ENCODE measurements around the gene SULT2B1. TPM values are rescaled to one million over a fixed set of nuclear protein-coding genes. Genes with fewer than 3 reads are reported as not detected.

The SULT2B1 gene
- total RNA-seq, 4 donors from 2014 or later, result 0.93 to 3.9 (median 1.0) TPM; not detected in 1

DNA sequence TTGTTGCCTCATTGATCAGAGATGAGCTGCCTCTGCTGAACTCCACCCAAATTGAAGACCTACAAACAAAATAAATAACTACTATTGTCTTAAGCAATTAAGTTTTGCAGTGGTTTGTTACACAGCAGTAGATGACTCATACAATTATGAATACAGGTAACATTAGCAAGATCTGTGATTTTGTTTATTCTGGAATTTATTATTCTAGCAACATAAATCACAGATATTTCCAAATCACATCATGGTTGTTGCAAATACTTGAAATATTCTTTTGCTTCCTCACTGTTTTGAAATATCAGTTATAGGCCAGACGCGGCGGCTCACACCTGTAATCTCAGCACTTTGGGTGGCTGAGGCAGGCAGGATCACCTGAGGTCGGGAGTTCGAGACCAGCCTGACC lies 27.2 kb upstream of the SULT2B1 start:
- ATAC-seq, result no peak
- Histone ChIP-seq H3K27me3 (peaks cover 6% of the 10 kb centered on the region), H3K36me3 (no peaks in the 10 kb centered on the region), H3K9me3 (peaks cover 0 to 54% (median 0%) of the 10 kb centered on the region in 3 donors), H3K4me1 (no peaks in the 10 kb centered on the region), H3K4me3 (no peak overlapping the region), H3K27ac (no peak overlapping the region)
- TF ChIP-seq POLR2AphosphoS5 (IDR thresholded peaks at IDR 0.05), result no peak
- TF ChIP-seq CTCF (IDR thresholded peaks at IDR 0.05), result no peak
- no peak for TF ChIP-seq POLR2A (IDR thresholded peaks at IDR 0.05)
- TF ChIP-seq EP300 (IDR thresholded peaks at IDR 0.05), result no peak
- WGBS, 2 donors (ENCODE audit: low coverage in 1 of 2), result 82% methylated on average over 5 of the region's 5 CpGs; no CpG with 5 or more reads in 1 of the 2 donors

DNA sequence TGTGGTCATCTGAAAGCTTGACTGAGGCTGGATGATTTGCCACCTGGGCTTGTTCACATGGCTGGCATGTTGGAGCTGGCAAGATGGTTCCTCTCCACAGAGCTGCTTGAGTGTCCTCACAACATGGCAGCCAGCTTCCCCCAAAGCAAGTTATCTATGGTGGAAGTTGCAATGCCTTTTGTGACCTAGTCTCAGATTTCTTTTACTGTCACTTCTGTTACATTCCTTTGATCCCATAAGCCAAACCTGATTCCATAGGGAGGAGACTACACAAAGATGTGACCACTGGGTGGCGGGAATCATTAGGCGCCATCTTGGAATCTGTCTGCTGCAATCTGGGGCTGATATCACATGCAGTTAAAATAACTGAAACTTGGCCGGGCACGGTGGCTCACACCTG lies 22.8 kb upstream of the SULT2B1 start:
- WGBS, 2 donors (ENCODE audit: low coverage in 1 of 2), result 100% methylated on average over 1 of the region's 4 CpGs; no CpG with 5 or more reads in 1 of the 2 donors
- Histone ChIP-seq H3K9me3 (peaks cover 0 to 53% (median 0%) of the 10 kb centered on the region in 3 donors), H3K36me3 (no peaks in the 10 kb centered on the region), H3K4me3 (no peak overlapping the region), H3K4me1 (no peaks in the 10 kb centered on the region), H3K27me3 (peaks cover 31% of the 10 kb centered on the region), H3K27ac (no peak overlapping the region)
- TF ChIP-seq CTCF (IDR thresholded peaks at IDR 0.05) (no peak), POLR2A (IDR thresholded peaks at IDR 0.05) (no peak), EP300 (IDR thresholded peaks at IDR 0.05) (no peak), POLR2AphosphoS5 (IDR thresholded peaks at IDR 0.05) (no peak)
- ATAC-seq, result no peak

DNA sequence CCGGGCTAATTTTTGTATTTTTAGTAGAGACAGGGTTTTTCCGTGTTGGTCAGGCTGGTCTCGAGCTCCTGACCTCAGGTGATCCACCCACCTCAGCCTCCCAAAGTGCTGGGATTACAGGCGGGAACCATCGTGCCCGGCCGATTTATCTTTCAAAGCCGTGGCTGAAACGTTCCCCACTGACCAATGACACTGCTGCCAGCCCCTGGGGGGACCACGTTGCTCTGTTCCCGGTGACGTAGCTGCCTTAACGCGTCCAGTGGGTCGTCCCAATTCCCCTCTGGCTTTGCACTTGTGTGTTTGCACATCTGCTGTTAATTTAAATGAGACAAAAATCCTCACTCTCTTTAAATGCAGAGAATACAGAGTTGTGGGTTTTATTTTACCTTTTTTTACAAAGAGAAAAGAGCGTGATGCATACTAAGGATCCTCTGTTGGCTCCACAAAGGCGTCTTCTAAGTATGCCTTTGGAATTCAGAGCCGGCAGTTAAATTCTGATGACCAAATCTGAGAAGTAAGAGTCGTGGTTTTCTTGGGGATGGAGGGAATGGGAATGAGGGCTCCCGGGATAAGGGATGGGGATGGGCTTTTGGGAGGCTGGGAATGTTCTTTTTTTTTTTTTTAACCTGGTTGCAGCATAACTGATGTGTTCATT lies 21.8 kb upstream of the SULT2B1 start:
- WGBS, 2 donors (ENCODE audit: low coverage in 1 of 2), result 56 to 60% methylated on average over 11 to 14 of the region's 20 CpGs
- Histone ChIP-seq H3K27ac (no peak overlapping the region), H3K27me3 (peaks cover 34% of the 10 kb centered on the region), H3K36me3 (no peaks in the 10 kb centered on the region), H3K9me3 (peaks cover 0 to 43% (median 0%) of the 10 kb centered on the region in 3 donors), H3K4me1 (no peaks in the 10 kb centered on the region), H3K4me3 (no peak overlapping the region)
- TF ChIP-seq CTCF (IDR thresholded peaks at IDR 0.05) (no peak), POLR2AphosphoS5 (IDR thresholded peaks at IDR 0.05) (no peak), POLR2A (IDR thresholded peaks at IDR 0.05) (no peak), EP300 (IDR thresholded peaks at IDR 0.05) (no peak)
- no peak for ATAC-seq

GRCh38 chr19:48530770-48531169 lies 21.2 kb upstream of the SULT2B1 start:
- ATAC-seq, result no peak
- H3K36me3 ChIP-seq, result no peaks in the 10 kb centered on the region
- H3K4me1 ChIP-seq, result no peaks in the 10 kb centered on the region
- H3K9me3 ChIP-seq, result peaks cover 0 to 43% (median 0%) of the 10 kb centered on the region in 3 donors
- H3K27ac ChIP-seq, result no peak overlapping the region
- H3K4me3 ChIP-seq, result no peak overlapping the region
- no peak for TF ChIP-seq EP300 (IDR thresholded peaks at IDR 0.05)
- no peak for TF ChIP-seq CTCF (IDR thresholded peaks at IDR 0.05)
- TF ChIP-seq POLR2AphosphoS5 (IDR thresholded peaks at IDR 0.05), result no peak
- no peak for TF ChIP-seq POLR2A (IDR thresholded peaks at IDR 0.05)
- WGBS, 2 donors (ENCODE audit: low coverage in 1 of 2), result 77 to 79% methylated on average over 2 to 6 of the region's 6 CpGs
- peaks cover 34% of the 10 kb centered on the region for H3K27me3 ChIP-seq

GRCh38 chr19:48533770-48534169 lies 18.2 kb upstream of the SULT2B1 start:
- Histone ChIP-seq H3K27ac (no peak overlapping the region), H3K36me3 (no peaks in the 10 kb centered on the region), H3K9me3 (peaks cover 0 to 13% (median 0%) of the 10 kb centered on the region in 3 donors), H3K4me3 (no peak overlapping the region), H3K27me3 (peaks cover 34% of the 10 kb centered on the region), H3K4me1 (no peaks in the 10 kb centered on the region)
- 80% methylated on average over 6 of the region's 10 CpGs; no CpG with 5 or more reads in 1 of the 2 donors for WGBS, 2 donors (ENCODE audit: low coverage in 1 of 2)
- ATAC-seq, result no peak
- TF ChIP-seq EP300 (IDR thresholded peaks at IDR 0.05) (no peak), POLR2A (IDR thresholded peaks at IDR 0.05) (no peak), CTCF (IDR thresholded peaks at IDR 0.05) (no peak)
